Measurements from ENCODE around the gene CCR9.

- TF ChIP-seq CTCF (IDR thresholded peaks at IDR 0.05; ENCODE audit: insufficient read depth, low read depth, low read length) (no peak), EZH2 (IDR thresholded peaks at IDR 0.05; ENCODE audit: insufficient read depth, low read length) (no peak)
Measured at GRCh38 chr3:45908761-45909160, 22.4 kb downstream of the CCR9 start.

All from astrocyte (in vitro differentiated cells and primary cell).